HG02885 (cell line): ENCODE results near the gene ATG7.

Experiments
- ATAC-seq: cut with Tn5 transposase; IDR thresholded peaks from one replicate; pipeline ENCODE4 v1.9.1; 2021; ENCODE audit warnings: mild to moderate bottlenecking; ENCODE audit not compliant: unreplicated experiment, poor library complexity

ATG7 gene

DNA sequence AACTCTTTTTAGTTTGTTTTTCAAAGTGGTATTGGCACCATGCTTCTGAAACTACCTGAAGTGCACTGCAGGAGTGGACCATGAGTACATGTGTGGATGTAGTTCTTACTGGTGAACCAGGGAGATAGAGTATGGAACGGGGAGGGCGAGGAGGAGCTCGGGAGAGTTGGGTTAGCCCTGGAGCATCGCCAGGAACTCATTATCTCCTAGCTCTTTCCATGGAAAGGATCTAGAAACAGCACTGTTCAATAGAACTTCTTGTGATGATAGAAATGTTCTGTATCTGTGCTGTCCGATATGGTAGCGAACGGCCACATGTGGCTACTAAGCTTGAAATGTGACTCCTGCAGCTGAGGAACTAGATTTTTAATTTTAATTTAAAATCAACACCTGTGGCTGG lies 324.2 kb downstream of the ATG7 start:
- no peak for ATAC-seq

GRCh38 chr3:11600501-11601282 lies 328.5 kb downstream of the ATG7 start:
- ATAC-seq = no peak

GRCh38 chr3:11601446-11602238 lies 329.4 kb downstream of the ATG7 start:
- peak; percentile 94 for ATAC-seq

GRCh38 chr3:11602239-11602840 lies 330.1 kb downstream of the ATG7 start:
- ATAC-seq = no peak

GRCh38 chr3:11602886-11603527 lies 330.8 kb downstream of the ATG7 start:
- no peak for ATAC-seq

DNA sequence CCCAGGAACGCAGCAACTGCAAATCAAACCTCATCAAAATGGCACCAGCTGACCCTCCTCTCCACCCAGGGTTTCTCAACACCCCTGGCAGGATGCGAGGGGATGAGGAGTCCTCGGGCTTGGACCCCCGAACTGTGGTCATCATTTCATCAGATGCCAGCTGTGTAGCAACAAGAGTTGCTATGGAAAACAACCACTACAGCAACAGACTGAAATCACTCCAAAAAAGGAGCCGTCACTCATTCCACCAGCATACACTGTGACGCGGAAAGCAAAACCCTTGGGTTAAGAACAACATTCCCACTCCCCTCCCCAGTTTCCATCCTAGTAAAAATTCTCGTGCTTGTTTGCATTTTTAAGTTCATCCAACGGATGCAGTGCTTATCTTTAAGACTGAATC lies 331.4 kb downstream of the ATG7 start:
- no peak for ATAC-seq

GRCh38 chr3:11604139-11604892 lies 332.1 kb downstream of the ATG7 start:
- ATAC-seq = no peak

DNA sequence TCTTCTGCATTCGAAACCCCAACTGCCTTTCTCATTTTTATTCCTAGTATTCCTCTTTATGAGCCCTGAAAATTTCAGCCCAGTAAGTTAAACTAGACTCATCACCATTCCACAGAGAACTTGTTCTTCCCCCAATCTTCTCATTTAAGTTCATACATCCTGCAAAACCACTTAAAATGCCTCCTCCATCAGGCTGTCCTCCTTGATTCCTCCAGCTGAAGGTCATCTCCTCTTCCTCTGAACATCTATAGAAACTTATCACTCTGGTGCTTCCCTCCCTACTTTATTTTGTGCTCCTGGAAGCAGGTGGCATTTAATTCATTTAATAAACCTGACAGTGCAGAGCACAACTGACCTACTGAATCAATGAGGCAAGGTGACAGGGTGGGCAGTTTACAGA lies 333.2 kb downstream of the ATG7 start:
- ATAC-seq = no peak

DNA sequence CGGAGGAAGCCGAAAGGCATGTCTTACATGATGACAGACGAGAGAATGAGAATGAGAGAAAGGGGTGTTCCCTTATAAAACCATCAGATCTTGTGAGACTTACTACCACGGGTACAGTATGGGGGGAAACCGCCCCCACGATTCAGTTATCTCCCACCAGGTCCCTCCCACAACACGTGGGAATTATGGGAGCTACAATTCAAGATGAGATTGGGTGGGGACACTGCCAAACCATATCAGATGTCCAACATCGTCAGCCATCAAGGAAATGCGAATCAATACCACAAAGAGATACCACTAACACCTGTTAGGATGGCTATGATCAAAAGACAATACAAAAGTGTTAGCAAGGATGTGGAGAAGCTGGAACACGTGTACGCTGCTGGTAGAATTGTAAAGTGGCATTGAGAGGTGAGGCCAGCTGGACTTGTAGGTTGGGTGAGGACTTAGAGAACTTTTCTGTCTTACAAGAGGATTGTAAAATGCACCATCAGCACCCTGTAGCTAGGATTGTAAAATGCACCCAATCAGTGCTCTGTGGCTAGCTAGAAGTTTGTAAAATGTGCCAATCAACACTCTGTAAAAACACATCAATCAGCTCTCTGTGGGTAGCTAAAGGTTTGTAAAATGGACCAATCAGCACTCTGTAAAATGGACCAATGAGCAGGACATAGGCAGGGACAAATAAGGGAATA lies 334.0 kb downstream of the ATG7 start:
- ATAC-seq = no peak

DNA sequence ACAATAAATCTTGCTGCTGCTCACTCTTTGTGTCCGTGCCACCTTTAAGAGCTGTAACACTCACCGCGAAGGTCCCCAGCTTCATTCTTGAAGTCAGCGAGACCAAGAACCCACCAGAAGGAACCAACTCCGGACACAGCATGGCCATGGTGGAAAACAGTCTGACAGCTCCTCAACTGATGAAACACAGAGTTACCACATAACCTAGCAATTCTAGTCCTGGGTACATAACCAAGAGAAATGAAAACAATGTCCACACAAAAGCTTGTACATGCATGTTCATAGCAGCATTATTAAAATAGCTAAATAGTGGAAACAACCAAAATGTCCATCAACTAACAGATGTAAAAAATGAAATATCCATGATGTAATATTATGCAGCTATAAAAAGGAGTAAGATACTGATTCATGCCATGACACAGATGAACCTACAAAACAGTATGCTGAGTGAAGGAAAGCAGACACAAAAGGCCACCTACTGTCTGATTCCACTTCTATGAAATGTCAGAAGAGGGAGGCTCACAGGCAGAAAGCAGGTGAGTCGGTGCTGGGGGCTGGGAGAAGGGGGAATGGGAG lies 334.8 kb downstream of the ATG7 start:
- ATAC-seq = no peak
